Eye (tissue), 1 donor: ENCODE measurements around the gene PAQR6.
"Not testable (repeated sequence)": the region's sequence is repeated elsewhere in the genome, so short reads cannot be mapped to it uniquely, and the experiment has no call there.

Source experiments
- DNase-seq: peaks from one replicate; pipeline ENCODE4 v3.0.0-alpha.2; 2015

Gene PAQR6

DNA sequence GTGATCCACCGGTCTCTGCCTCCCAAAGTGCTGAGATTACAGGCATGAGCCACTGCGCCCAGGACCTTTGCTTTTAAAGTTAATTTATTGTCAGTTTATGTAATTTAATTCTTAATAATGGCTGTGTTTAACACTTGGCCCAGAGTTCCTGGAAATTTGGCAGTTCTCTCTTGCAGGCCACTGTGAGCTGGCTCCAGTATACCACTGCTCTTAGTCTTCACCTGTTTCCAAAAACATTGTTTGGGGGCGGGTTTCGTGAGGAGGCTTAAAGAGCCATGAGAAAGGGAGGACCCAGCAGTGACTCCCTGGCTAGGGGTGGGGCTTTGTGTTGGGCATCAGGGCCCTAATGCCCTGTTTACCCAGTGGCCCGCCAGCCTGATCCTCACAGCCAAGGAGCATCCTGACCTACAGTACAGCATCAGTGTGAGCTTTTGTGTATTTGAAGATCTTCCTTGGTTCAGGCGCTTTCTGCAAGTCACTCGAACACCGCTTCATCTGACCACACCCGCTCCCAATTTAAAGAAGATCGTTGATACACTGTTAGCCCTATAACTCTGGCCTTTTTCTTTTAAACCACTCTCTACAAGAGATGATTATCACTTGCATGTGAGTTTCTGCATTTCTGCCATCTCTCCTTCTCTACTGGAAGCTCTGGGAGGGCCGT, 17.9 kb downstream of the PAQR6 start:
- no peak for DNase-seq

DNA sequence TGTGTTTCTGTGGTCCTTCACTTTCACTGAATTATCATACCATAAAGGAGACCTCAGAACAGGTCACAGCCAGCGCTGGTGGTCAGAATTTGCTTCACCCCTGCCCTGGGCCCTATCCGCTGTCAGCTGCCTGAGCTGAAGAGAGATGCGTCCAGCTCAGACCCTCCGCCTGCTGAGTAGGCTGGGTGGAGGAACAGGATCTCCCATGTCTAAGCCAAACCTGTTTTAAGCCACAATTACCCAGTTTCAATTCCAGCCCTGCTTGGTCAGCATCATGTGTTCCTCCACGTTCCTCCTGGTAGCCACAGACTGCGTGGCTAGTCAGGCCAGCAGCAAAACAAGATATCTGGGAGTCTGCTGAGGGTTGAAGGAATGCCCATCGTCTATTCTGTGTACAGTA, 19.4 kb downstream of the PAQR6 start:
- DNase-seq = no peak

DNA sequence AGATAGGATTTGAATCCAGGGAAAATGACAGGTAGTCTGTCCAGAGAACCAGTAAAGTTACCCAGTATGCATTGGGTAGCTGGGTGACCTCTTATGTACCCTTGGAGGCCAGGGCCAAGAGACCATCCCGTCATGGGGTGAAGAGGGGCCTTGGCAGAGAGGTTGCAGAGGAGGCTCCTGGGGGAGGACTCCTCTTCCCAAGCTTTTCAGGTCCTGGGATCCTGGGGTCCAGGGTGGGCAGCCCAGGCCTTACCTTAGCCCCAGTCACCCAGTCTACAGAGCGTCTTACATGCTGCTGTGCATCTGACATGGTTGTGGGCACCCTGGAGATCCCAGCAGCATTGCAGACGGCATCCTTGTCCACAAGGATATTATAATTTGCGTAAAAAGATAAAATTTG, 21.1 kb downstream of the PAQR6 start:
- DNase-seq = no peak

DNA sequence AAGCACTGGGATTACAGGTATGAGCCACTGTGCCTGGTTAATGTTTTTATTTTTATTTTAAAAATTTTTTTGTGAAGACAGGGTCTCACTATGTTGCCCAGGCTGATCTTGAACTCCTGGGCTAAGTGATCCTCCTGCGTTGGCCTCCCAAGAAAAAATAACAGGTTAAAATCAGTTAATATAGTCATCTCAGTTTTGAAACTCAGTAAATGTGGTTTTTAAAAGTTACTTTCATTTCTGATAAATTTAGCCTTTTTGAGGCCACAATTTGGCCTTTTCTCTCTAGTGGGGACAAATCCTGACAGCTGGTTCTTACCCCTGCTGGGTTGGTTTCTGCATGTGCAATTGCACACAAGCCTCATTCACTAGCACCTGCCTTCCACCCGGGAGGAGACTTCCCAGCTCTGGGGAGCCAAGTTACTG, 21.7 kb downstream of the PAQR6 start:
- no peak for DNase-seq

- no peak for DNase-seq
Observed at GRCh38 chr1:156225677-156226014, 22.2 kb downstream of the PAQR6 start.

DNA sequence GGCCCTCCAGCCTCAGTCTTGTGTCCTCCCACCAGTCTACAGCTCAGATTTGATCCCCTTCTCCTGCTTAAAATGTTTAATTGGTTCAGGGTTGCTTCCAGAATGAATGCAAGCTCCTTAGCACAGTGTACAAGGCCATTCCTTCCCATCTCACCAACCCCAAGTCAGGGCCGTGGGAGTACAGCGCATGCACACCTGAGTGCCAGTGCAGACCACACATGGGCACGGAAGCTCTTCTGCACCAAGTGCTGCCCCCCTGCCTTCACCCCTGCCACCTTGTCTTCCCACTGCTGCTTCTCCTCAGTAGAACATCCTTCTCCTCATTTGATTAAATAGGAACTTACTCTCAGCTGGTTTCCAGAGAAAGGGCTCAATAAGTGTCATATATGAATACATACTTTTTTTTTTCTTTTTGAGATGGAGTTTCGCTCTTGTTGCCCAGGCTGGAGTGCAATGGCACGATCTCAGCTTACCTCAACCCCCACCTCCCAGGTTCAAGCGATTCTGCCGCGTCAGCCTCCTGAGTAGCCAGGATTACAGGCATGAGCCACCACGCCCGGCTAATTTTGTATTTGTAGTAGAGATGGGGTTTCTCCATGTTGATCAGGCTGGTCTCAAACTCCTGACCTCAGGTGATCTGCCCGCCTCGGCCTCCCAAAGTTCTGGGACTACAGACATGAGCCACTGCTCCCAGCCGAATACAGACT, 25.7 kb downstream of the PAQR6 start:
- no peak for DNase-seq

GRCh38 chr1:156220226-156220625, 27.6 kb downstream of the PAQR6 start:
- DNase-seq = no peak

GRCh38 chr1:156217871-156218270, 30.0 kb downstream of the PAQR6 start:
- DNase-seq = no peak

- not testable (repeated sequence) for DNase-seq
Observed at GRCh38 chr1:156216361-156217086, 31.3 kb downstream of the PAQR6 start.

- DNase-seq = no peak
Observed at GRCh38 chr1:156214024-156214748, 33.7 kb downstream of the PAQR6 start.

- DNase-seq = no peak
Observed at GRCh38 chr1:156213644-156213966, 34.3 kb downstream of the PAQR6 start.

GRCh38 chr1:156212833-156213643, 34.8 kb downstream of the PAQR6 start, which contains the start of gene PMF1:
Gene PMF1, plus strand, starts transcription at chr1:156213007. Its CDS starts 9 bp downstream, at chr1:156213016.
- DNase-seq = peak; percentile 98

- DNase-seq = no peak
Observed at GRCh38 chr1:156212130-156212529, 35.7 kb downstream of the PAQR6 start.

DNA sequence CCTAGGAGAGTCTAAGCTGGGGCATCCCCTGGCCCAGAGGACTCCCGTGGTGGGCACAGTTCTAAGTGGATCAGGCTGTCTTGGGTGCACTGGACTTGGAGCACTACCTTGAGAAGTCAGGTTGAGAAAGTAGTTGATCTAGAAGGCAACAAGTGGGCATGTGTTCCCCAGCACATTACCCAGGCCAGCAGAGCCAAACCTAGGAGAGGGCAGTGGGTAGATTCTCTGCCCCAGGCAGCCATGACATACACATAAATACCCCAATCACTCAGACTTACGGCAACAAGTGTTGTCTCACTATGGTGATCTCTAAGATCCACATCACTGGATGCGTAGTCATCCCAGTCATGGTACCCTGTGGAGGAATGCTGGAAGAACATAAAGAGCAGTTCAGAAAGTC, 36.6 kb downstream of the PAQR6 start:
- no peak for DNase-seq

DNA sequence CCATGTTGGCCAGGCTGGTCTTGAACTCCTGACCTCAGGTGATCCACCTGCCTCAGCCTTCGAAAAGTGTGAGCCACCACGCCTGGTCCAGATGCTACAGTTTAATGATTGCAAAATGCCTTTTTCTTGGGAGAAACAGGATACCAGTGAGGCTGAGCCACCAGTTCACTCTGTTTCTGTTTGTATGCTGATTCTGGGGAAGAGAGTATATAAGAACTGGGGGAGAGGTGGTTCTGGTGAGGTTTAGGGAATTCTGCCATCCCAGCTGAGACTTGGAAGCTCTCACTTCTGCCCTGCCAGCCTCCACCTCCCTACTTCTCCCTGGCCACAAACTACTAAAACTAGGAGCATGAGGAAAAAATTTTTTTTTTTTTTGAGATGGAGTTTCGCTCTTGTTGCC, 43.2 kb downstream of the PAQR6 start:
- no peak for DNase-seq

DNA sequence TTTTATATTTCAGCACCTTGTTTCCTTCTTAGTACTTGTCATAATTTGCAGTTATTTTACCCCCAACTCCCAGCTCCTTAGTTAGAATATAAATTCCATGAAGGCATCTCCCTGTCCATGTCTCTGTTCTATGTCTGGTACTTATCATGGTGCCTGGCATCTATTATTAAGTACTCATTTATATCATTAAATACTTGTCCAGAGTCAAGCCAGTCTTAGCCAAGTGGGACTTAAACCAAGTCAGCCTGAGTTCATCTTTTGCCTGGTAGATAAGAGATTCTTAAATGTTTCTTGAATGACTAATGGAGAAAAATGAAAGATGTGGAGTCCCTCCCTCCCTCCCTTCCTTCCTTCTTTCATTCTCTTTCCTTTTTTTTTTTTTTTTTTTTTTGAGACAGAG, 44.5 kb downstream of the PAQR6 start:
- no peak for DNase-seq

GRCh38 chr1:156200044-156200443, 47.8 kb downstream of the PAQR6 start:
- no peak for DNase-seq

- no peak for DNase-seq
Observed at GRCh38 chr1:156198831-156199349, 49.0 kb downstream of the PAQR6 start.

DNA sequence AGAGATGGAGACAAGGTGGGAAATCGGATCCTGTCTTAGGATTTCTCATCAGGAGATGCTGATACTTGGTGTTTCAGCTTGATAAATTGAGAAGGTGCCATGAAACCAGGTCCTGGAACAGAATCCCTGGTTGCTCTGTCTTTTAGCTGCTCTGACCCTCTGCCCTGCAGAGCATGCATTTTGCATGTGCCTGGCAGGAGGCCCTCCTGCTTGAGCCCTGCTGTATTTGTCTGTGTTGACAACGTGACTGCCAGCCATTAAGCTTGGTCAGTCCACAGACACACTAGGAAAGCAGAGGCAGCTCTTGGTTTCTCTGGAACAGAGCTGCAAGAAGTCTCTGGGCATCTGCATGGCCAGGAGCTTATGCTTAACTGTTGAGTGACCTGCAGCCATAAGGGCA, 51.4 kb downstream of the PAQR6 start:
- no peak for DNase-seq

DNA sequence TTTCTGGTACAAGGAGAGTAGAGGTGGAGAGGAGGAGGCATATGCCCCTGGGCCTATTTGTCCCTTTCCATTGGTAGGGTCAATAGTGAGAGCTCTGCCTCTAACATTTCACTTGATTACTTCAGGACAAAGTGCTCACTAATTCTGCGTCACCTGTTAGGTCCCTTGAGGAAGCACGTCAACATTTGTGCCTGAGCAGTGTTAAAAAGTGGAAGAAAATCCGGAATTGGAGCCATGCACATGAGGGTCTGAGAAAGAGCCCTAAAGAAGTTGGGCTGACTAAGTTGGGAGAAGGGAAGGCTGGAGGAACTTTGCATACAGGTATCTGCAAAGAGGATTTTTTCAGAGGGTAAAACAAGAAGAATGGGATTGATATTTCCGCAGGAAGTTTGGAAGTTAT, 52.0 kb downstream of the PAQR6 start:
- no peak for DNase-seq

DNA sequence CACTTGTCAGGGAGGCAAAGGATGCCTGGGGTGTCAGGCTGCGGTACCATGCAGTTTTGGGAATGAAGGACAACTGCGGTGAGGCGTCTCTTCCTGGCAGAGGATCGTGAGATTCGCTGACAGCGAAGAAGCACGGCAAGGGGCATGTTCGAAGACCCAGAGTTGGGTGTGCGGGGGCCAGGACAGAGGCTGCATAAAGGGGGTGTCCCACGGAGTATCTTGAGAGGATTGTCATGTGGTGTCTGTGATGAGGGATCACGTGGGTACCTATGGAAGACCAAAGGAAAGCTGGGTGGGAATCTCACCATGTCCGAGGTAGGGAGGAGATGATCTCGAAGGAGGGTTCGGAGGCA, 53.6 kb downstream of the PAQR6 start:
- DNase-seq = no peak

DNA sequence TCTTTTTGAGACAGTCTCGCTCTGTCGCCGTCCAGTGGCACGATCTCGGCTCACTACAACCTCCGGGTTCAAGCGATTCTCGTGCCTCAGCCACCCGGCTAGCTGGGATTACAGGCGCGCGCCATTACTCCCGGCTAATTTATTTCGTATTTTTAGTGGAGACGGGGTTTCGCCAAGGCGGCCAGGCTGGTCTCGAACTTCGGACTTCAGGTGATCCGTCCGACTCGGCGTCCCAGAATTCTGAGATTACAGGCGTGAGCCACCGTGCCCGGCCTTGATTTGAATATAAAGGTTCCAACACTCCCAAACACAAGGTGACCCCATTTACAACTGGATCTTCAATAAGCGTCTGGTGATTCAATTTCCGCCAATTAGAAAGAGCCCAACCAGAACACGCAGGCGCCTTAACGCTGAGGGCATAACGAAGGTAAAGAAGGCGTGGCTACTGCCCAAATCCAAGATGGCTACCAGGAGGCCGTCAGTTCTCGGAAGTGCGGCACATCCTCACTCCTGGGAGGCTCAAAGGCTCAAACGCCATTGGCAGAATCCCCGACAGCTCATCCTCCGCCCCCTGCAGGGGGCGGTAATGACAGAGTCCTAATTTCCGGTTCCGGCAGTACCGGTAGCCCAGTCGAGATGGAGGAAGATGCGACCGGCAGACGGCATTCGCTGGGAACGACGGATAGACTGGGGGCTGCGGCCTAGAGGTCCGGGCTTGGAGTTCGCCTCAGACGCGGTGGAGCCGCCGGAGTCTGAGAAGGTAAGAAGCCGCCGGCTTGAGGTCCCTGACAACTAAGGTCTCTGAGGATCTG, 54.2 kb downstream of the PAQR6 start, which contains the start of gene SLC25A44:
Gene SLC25A44 (plus strand): TSS at position 617 of the 812 bp plus-strand sequence. CDS start 5,744 bp downstream, outside the sequence.
- DNase-seq = peak; percentile 100
